ENCODE measurements around the gene GPC5. TPM values are rescaled to one million over a fixed set of nuclear protein-coding genes. Genes with fewer than 3 reads are reported as not detected.
A peak's percentile ranks its signal among the peaks of the same experiment; 100 is the strongest.

Gene GPC5
- total and polyA plus RNA-seq, 4 donors, result 0.51 to 22.4 (median 2.0) TPM

DNA sequence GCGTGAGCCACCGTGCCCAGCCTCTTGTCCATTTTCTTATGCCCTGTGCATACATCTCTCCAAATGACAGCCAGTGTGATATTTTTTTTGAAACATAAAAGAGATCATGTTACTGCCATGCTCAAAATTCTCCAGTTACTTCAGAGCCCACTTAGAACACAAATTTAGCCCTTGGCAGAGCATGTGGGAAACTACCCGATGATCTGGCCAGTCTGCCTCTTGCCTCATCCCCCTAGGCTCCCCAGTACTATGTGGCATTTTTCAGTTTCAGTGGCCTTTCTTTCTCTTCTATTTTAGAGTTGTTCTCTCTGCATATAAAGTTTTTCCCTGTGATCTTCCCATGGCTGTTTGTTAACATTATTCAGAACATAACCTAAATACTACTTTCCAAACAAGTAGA lies 323.0 kb downstream of the GPC5 start:
- Histone ChIP-seq H3K9me3 (ENCODE audit: control insufficient read depth in 4 of 4, low read length in 3 of 4) (no peaks in the 10 kb centered on the region), H3K36me3 (ENCODE audit: control insufficient read depth in 4 of 4, insufficient read depth in 3 of 4, low read depth in 1 of 4, low read length in 3 of 4) (no peaks in the 10 kb centered on the region), H3K4me3 (ENCODE audit: low read depth in 1 of 3, low read length in 3 of 3) (no peak overlapping the region), H3K27ac (ENCODE audit: low read depth in 1 of 2, low read length in 2 of 2) (no peak overlapping the region), H3K27me3 (ENCODE audit: control insufficient read depth in 4 of 4, insufficient read depth in 4 of 4, low read length in 3 of 4) (no peaks in the 10 kb centered on the region), H3K4me1 (ENCODE audit: control insufficient read depth in 4 of 4, insufficient read depth in 4 of 4, low read length in 3 of 4) (no peaks in the 10 kb centered on the region), H3K9ac (ENCODE audit: low read depth in 1 of 2, low read length in 2 of 2) (no peak overlapping the region)
- TF ChIP-seq RAD21 (IDR thresholded peaks at IDR 0.05) (no peak), GABPA (IDR thresholded peaks at IDR 0.05 in 1 of 2, conservative IDR thresholded peaks at IDR 0.05 in 1 of 2) (no peak), SP1 (IDR thresholded peaks at IDR 0.05) (no peak), HNF4A (conservative IDR thresholded peaks at IDR 0.05) (no peak), FOXA1 (IDR thresholded peaks at IDR 0.05) (no peak), RXRA (IDR thresholded peaks at IDR 0.05) (no peak), YY1 (IDR thresholded peaks at IDR 0.05) (no peak), NR2F2 (IDR thresholded peaks at IDR 0.05) (no peak), JUND (IDR thresholded peaks at IDR 0.05) (no peak), FOXA2 (IDR thresholded peaks at IDR 0.05) (no peak), EGR1 (IDR thresholded peaks at IDR 0.05; ENCODE audit: low read depth in 2 of 2) (no peak)
- TF ChIP-seq, protein P1, sequence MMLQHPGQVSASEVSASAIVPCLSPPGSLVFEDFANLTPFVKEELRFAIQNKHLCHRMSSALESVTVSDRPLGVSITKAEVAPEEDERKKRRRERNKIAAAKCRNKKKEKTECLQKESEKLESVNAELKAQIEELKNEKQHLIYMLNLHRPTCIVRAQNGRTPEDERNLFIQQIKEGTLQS (IDR thresholded peaks at IDR 0.05), result no peak
- TF ChIP-seq, protein P2, sequence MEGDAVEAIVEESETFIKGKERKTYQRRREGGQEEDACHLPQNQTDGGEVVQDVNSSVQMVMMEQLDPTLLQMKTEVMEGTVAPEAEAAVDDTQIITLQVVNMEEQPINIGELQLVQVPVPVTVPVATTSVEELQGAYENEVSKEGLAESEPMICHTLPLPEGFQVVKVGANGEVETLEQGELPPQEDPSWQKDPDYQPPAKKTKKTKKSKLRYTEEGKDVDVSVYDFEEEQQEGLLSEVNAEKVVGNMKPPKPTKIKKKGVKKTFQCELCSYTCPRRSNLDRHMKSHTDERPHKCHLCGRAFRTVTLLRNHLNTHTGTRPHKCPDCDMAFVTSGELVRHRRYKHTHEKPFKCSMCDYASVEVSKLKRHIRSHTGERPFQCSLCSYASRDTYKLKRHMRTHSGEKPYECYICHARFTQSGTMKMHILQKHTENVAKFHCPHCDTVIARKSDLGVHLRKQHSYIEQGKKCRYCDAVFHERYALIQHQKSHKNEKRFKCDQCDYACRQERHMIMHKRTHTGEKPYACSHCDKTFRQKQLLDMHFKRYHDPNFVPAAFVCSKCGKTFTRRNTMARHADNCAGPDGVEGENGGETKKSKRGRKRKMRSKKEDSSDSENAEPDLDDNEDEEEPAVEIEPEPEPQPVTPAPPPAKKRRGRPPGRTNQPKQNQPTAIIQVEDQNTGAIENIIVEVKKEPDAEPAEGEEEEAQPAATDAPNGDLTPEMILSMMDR (IDR thresholded peaks at IDR 0.05; ENCODE audit: low read depth, low read length, missing input control), result no peak
- no peak for DNase-seq (ENCODE audit: low spot score)
- WGBS, result 87% methylated on average over 3 of the region's 3 CpGs

DNA sequence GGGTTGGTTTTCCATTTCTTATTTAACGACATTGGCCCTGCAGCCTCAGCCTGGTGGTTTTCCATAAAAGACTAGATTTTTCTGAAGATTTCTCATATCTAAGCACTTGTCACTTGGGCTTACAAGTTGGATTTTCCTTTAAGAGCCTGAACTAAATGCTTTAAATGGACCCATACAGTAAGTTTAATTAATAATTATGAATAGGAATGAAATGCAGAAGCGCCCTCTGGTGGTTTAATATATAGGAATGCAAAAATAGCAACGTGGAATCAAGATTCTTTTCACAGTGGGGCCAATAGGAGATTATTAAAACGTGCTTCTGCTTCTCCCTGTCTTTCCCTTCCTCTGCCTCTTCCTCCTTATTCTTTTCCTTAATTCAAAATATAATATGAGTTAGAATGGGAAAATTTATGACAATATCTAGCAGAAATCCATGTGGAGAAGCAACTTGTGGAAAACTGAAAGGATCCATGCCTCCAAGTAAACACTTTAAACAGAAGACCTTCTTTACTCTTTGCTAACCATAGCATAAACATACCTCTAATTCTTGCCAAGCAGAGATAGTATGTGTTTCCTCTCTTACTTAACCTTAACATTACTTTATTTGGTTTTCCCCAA lies 324.0 kb downstream of the GPC5 start:
- H3K36me3 ChIP-seq (ENCODE audit: control insufficient read depth in 4 of 4, insufficient read depth in 3 of 4, low read depth in 1 of 4, low read length in 3 of 4), result no peaks in the 10 kb centered on the region
- H3K4me1 ChIP-seq (ENCODE audit: control insufficient read depth in 4 of 4, insufficient read depth in 4 of 4, low read length in 3 of 4), result no peaks in the 10 kb centered on the region
- no peak overlapping the region for H3K4me3 ChIP-seq (ENCODE audit: low read depth in 1 of 3, low read length in 3 of 3)
- DNase-seq (ENCODE audit: low spot score), result no peak
- H3K27ac ChIP-seq (ENCODE audit: low read depth in 1 of 2, low read length in 2 of 2), result no peak overlapping the region
- no peaks in the 10 kb centered on the region for H3K27me3 ChIP-seq (ENCODE audit: control insufficient read depth in 4 of 4, insufficient read depth in 4 of 4, low read length in 3 of 4)
- WGBS, result 24% methylated on average over 4 of the region's 4 CpGs
- TF ChIP-seq HNF4G (IDR thresholded peaks at IDR 0.05) (no peak), RAD21 (IDR thresholded peaks at IDR 0.05) (peak; percentile 78 to 85), SP1 (IDR thresholded peaks at IDR 0.05) (no peak), FOXA2 (IDR thresholded peaks at IDR 0.05) (no peak), YY1 (IDR thresholded peaks at IDR 0.05) (no peak), HNF4A (conservative IDR thresholded peaks at IDR 0.05) (no peak), JUND (IDR thresholded peaks at IDR 0.05) (no peak), FOXA1 (IDR thresholded peaks at IDR 0.05) (no peak), RXRA (IDR thresholded peaks at IDR 0.05) (no peak), TAF1 (conservative IDR thresholded peaks at IDR 0.05) (no peak), GABPA (IDR thresholded peaks at IDR 0.05 in 1 of 2, conservative IDR thresholded peaks at IDR 0.05 in 1 of 2) (no peak), EGR1 (IDR thresholded peaks at IDR 0.05; ENCODE audit: low read depth in 2 of 2) (no peak)
- TF ChIP-seq, protein P2 (IDR thresholded peaks at IDR 0.05; ENCODE audit: low read depth, low read length, missing input control), result peak; percentile 64
- TF ChIP-seq, protein P3, sequence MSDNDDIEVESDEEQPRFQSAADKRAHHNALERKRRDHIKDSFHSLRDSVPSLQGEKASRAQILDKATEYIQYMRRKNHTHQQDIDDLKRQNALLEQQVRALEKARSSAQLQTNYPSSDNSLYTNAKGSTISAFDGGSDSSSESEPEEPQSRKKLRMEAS (IDR thresholded peaks at IDR 0.05), result no peak
- TF ChIP-seq, protein P4, sequence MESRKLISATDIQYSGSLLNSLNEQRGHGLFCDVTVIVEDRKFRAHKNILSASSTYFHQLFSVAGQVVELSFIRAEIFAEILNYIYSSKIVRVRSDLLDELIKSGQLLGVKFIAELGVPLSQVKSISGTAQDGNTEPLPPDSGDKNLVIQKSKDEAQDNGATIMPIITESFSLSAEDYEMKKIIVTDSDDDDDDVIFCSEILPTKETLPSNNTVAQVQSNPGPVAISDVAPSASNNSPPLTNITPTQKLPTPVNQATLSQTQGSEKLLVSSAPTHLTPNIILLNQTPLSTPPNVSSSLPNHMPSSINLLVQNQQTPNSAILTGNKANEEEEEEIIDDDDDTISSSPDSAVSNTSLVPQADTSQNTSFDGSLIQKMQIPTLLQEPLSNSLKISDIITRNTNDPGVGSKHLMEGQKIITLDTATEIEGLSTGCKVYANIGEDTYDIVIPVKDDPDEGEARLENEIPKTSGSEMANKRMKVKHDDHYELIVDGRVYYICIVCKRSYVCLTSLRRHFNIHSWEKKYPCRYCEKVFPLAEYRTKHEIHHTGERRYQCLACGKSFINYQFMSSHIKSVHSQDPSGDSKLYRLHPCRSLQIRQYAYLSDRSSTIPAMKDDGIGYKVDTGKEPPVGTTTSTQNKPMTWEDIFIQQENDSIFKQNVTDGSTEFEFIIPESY (IDR thresholded peaks at IDR 0.05), result no peak
- TF ChIP-seq, protein P5, sequence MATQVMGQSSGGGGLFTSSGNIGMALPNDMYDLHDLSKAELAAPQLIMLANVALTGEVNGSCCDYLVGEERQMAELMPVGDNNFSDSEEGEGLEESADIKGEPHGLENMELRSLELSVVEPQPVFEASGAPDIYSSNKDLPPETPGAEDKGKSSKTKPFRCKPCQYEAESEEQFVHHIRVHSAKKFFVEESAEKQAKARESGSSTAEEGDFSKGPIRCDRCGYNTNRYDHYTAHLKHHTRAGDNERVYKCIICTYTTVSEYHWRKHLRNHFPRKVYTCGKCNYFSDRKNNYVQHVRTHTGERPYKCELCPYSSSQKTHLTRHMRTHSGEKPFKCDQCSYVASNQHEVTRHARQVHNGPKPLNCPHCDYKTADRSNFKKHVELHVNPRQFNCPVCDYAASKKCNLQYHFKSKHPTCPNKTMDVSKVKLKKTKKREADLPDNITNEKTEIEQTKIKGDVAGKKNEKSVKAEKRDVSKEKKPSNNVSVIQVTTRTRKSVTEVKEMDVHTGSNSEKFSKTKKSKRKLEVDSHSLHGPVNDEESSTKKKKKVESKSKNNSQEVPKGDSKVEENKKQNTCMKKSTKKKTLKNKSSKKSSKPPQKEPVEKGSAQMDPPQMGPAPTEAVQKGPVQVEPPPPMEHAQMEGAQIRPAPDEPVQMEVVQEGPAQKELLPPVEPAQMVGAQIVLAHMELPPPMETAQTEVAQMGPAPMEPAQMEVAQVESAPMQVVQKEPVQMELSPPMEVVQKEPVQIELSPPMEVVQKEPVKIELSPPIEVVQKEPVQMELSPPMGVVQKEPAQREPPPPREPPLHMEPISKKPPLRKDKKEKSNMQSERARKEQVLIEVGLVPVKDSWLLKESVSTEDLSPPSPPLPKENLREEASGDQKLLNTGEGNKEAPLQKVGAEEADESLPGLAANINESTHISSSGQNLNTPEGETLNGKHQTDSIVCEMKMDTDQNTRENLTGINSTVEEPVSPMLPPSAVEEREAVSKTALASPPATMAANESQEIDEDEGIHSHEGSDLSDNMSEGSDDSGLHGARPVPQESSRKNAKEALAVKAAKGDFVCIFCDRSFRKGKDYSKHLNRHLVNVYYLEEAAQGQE (IDR thresholded peaks at IDR 0.05), result no peak
- H3K9ac ChIP-seq (ENCODE audit: low read depth in 1 of 2, low read length in 2 of 2), result no peak overlapping the region
- no peaks in the 10 kb centered on the region for H3K9me3 ChIP-seq (ENCODE audit: control insufficient read depth in 4 of 4, low read length in 3 of 4)
